ENCODE measurements around the gene ATP9B.
"Not testable (repeated sequence)": the region's sequence is repeated elsewhere in the genome, so short reads cannot be mapped to it uniquely, and the experiment has no call there.

The ATP9B gene

DNA sequence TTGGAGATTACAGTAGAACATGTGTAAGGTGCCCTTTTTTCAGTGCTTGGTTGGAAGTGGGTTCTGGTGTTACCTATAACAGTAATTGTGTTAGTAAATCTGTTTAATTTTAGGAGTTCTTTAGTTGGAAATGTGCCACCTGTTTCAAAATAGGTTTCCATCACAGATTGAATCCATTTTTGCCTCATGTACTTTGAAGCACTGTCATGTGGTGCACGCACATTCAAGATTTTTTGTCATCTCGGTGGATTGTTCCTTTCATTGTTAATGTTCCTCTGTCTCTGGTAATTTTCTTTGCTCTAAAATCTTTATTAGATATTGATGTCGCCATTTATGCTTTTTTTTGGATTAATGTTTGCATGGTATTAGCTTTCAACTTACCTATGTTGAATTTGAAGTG is 1.3 kb downstream of the ATP9B start:
- in situ Hi-C loops (cut with HindIII; ENCODE audit: low sequenced_read_pairs) = no loop called here

- in situ Hi-C loops (cut with HindIII; ENCODE audit: low sequenced_read_pairs) = no loop called here
These were observed 1.8 kb downstream of the ATP9B start for GRCh38 chr18:79071037-79071436.

DNA sequence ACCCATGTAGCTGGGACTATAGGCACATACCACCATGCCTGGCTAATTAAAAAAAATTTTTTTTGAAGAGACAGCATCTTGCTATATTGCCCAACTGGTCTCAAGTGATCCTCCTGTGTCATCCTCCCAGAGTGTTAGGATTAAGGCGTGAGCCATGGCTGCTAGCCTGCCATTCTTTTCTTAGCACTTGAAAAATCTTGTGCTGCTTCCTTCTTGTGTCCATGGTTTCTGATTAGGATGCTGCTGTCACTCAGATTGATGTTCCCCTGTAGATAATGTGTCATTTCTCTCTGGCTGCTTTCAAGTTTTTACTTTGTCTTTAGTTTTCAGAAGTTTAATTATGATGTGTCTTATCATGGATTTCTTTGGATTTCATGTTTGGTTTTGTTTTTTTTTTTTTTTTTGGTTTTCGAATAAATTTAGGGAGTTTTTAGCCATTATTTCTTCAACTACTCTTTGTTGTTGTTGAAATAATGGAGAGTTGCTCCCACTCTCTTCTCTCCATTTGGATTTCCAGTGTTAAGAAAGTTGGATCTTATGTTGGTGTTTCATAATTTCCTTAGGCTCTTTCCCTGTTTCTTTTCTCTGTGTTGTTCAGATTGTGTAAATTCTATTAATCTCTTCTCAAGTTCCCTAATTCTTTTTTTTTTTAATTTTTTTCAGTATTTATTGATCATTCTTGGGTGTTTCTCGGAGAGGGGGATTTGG is 2.5 kb downstream of the ATP9B start:
- in situ Hi-C loops (cut with HindIII; ENCODE audit: low sequenced_read_pairs) = no loop called here

GRCh38 chr18:79072655-79073054 is 3.5 kb downstream of the ATP9B start:
- in situ Hi-C loops (cut with HindIII; ENCODE audit: low sequenced_read_pairs) = not testable (repeated sequence)

- in situ Hi-C loops (cut with HindIII; ENCODE audit: low sequenced_read_pairs) = no loop called here
These were observed 8.0 kb downstream of the ATP9B start for GRCh38 chr18:79077181-79077580.

GRCh38 chr18:79078791-79079190 is 9.6 kb downstream of the ATP9B start:
- in situ Hi-C loops (cut with HindIII; ENCODE audit: low sequenced_read_pairs) = not testable (repeated sequence)

DNA sequence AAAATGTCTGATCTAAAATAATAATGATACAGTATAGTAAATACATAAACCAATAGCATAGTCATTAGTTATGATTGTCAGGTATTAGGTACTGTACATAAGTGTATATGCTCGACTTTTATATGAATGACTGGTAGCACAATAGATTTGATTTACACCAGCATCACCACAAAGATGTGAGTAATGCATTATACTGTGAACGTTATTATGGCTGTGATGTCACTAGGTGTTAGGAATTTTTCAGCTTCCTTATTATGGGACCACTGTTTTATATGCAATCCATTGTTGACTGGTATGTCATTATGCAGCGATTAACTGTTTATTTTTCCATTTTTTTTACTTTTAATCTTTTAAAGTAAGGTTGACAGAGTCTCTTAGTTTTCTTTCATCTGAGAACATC is 23.7 kb downstream of the ATP9B start:
- in situ Hi-C loops (cut with HindIII; ENCODE audit: low sequenced_read_pairs) = no loop called here

- in situ Hi-C loops (cut with HindIII; ENCODE audit: low sequenced_read_pairs) = no loop called here
These were observed 24.8 kb downstream of the ATP9B start for GRCh38 chr18:79093986-79094385.

DNA sequence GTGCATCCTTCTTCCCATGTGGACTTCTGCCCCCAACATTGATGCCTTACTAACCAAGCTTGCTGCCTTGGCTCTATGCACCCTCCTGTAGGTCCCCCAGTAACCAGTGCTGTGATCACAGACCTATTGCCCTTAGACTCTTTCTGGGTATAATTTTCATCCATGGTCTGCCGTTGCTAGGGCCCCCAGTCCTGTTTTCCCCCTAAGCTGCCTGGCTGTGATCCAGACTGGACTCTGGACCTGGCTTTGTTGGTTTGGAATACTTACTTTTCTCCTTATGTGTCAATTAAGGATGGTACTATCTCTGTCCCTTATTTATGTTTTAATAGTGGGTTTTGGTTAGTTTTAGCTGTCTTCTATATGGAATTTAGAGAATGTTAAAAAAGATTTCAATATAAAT is 26.0 kb downstream of the ATP9B start:
- in situ Hi-C loops (cut with HindIII; ENCODE audit: low sequenced_read_pairs) = no loop called here

DNA sequence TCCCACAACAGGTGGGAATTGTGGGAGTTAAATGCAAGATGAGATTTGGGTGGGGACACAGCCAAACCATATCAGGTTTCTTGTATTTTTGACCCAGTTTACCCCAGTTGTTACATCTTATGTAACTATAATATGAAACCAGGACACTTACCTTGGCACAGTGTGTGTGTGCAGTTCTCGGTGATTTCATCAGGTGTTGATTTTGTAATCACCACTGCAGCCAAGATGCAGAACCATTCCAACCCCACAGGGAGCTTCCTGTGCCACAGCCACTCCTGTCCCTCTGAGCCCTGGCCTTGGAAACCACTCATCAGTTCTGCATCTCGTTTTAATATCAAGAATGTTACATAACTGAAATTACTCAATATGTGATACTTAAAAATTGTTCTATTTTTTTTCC is 31.8 kb downstream of the ATP9B start:
- in situ Hi-C loops (cut with HindIII; ENCODE audit: low sequenced_read_pairs) = no loop called here

DNA sequence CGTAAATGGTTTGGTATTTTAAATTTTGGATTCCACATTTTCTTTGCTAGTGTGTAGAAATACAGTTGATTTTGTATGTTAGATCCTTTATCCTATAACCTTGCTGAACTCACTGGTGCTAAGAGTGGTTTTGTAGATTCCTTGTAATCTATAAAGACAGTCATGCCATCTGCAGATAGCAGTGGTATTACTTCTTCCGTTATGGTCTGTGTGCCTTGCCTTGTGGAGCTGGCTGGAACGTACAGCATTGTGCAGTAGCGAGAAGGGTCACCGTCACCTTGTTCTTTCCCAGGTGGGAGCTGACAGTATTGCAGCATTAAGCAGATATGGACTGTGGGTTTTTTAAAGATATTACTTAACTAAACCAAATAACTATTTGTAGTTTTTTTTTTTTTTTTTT is 33.7 kb downstream of the ATP9B start:
- in situ Hi-C loops (cut with HindIII; ENCODE audit: low sequenced_read_pairs) = no loop called here

- in situ Hi-C loops (cut with HindIII; ENCODE audit: low sequenced_read_pairs) = no loop called here
These were observed 34.9 kb downstream of the ATP9B start for GRCh38 chr18:79104137-79104536.

- in situ Hi-C loops (cut with HindIII; ENCODE audit: low sequenced_read_pairs) = no loop called here
These were observed 36.3 kb downstream of the ATP9B start for GRCh38 chr18:79105455-79105854.

- in situ Hi-C loops (cut with HindIII; ENCODE audit: low sequenced_read_pairs) = no loop called here
These were observed 36.9 kb downstream of the ATP9B start for GRCh38 chr18:79106084-79106483.

DNA sequence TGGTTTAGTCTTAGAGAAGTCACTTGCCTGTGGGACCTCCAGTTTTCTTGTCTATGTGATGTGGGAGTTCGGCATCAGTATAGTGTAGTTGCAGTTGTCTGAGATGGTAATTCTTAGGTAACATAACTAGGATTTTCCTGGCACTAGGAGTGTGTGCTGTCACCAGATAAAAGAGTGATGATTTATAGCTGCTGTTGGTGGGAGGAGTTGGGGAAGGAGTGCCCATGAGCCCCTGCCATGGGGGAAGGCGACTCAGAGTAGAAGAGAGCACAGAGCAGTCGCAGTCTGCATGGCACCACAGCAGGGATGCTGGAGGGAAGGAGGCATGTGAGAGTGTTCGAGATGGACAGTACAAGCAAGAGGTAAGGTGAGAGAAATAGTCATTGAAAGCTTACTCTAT is 38.7 kb downstream of the ATP9B start:
- in situ Hi-C loops (cut with HindIII; ENCODE audit: low sequenced_read_pairs) = no loop called here

GRCh38 chr18:79108549-79109215 is 39.5 kb downstream of the ATP9B start:
- in situ Hi-C loops (cut with HindIII; ENCODE audit: low sequenced_read_pairs) = no loop called here

GRCh38 chr18:79111483-79111882 is 42.3 kb downstream of the ATP9B start:
- in situ Hi-C loops (cut with HindIII; ENCODE audit: low sequenced_read_pairs) = no loop called here

GRCh38 chr18:79117385-79117784 is 48.2 kb downstream of the ATP9B start:
- in situ Hi-C loops (cut with HindIII; ENCODE audit: low sequenced_read_pairs) = no loop called here

DNA sequence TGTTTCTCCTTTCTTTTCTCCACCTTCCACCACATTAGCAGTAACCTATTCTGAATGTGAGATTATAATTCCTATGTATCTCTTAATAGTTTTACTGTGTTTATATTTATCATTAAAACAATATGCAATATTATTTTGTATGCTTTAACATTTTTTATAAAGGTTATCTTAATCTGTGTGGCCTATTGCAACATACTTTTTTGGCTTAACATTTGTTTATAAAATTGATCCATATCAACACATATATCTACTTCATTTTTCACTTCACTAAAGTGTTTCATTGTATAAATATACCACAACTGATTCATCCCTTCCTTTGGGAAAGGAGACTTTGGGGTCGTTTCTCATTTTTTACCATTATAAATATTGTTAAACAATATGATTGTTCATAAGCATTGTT is 48.6 kb downstream of the ATP9B start:
- in situ Hi-C loops (cut with HindIII; ENCODE audit: low sequenced_read_pairs) = no loop called here

DNA sequence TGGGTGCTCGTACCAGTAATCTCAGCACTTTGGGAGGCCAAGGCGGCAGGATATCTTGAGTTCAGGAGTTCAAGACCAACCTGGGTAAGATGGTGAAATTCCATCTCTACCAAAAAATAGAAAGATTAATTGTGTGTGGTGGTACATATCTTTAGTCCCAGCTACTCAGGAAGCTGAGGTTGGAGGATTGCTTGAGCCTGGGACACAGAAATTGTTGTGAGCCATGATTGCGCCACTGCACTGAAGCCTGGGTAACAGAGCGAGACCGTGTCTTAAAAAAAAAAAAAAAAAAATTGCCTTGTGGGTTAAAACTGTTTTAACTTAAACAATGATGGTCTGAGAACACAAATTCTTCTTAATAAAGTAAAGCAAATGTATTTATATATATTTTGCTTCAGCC is 49.6 kb downstream of the ATP9B start:
- in situ Hi-C loops (cut with HindIII; ENCODE audit: low sequenced_read_pairs) = no loop called here

- in situ Hi-C loops (cut with HindIII; ENCODE audit: low sequenced_read_pairs) = no loop called here
These were observed 52.7 kb downstream of the ATP9B start for GRCh38 chr18:79121746-79122474.

GRCh38 chr18:79123948-79124347 is 54.8 kb downstream of the ATP9B start:
- in situ Hi-C loops (cut with HindIII; ENCODE audit: low sequenced_read_pairs) = no loop called here
